Measurements from ENCODE around the gene FOXF1.

DNA sequence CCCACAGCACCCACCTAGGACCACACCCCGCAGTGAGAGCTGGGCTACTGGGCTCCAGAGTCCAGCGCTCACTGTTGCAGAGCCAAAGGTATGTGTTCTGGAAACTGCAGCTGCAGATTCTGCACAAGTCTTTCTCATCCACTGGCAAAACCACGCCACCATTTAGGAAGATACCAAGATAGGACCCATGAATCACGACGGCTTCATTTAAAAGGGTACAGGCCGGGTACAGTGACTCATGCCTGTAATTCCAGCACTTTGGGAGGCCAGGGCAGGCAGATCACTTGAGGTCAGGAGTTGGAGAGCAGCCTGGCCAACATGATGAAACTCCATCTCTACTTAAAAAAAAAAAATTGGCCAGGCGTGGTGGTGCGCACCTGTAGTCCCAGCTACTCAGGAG lies 18.8 kb downstream of the FOXF1 start:
- TF ChIP-seq CTCF (IDR thresholded peaks at IDR 0.05) (no peak), POLR2A (IDR thresholded peaks at IDR 0.05) (no peak)

All from uterus (tissue), 2 donors.